Common myeloid progenitor, CD34-positive (primary cell): ENCODE results near the gene DPP8.

Experiments used
- CTCF ChIA-PET: fragments of 350-600 bp; sonication (Branson Sonifier 250); formaldehyde crosslinking; loops from one replicate; lab custom pipeline; 2021; ENCODE audit warnings: antibody characterized with exemption; lab: Charles Lee
- POLR2A ChIA-PET: fragments of 350-600 bp; sonication (Branson Sonifier 250); formaldehyde crosslinking; loops from one replicate; lab custom pipeline; 2021; ENCODE audit warnings: antibody characterized with exemption; lab: Charles Lee
- DNase-seq, 3 donors: peaks; one replicate each; pipeline versions ENCODE4 v3.0.0 to v3.0.0-alpha.2; 2013
- H3K27ac ChIP-seq, 2 experiments: 1 replicate in 1 of 2; 2 replicates in 1 of 2; pipeline ENCODE4 v1.7.0; 2013; ENCODE audit warnings: inconsistent platforms in 2 of 2, low read length in 2 of 2, mild to moderate bottlenecking in 2 of 2, low read depth in 1 of 2, moderate library complexity in 1 of 2; ENCODE audit not compliant: severe bottlenecking in 2 of 2, insufficient read depth in 1 of 2, poor library complexity in 1 of 2
- H3K27me3 ChIP-seq, 5 experiments: replicated peaks in 2 of 5; 1 replicate in 3 of 5; 2 replicates in 2 of 5; pipeline versions ENCODE4 v1.6.1 to v1.7.0; 2013; ENCODE audit warnings: low read length in 4 of 5, mild to moderate bottlenecking in 2 of 5, moderate library complexity in 2 of 5, inconsistent platforms in 1 of 5; ENCODE audit not compliant: insufficient read depth in 5 of 5, control insufficient read depth in 4 of 5
- H3K36me3 ChIP-seq, 4 experiments: 1 replicate in 2 of 4; 2 replicates in 2 of 4; pipeline versions ENCODE4 v1.6.1 to v1.7.0; 2013; ENCODE audit warnings: low read length in 3 of 4, control low read depth in 1 of 4, mild to moderate bottlenecking in 1 of 4; ENCODE audit not compliant: control insufficient read depth in 4 of 4, insufficient read depth in 4 of 4
- H3K4me1 ChIP-seq, 4 experiments: 1 replicate in 3 of 4; 2 replicates in 1 of 4; pipeline versions ENCODE4 v1.6.1 to v1.7.1; 2013; ENCODE audit warnings: low read length in 3 of 4, mild to moderate bottlenecking in 3 of 4, control low read depth in 1 of 4, inconsistent platforms in 1 of 4, moderate library complexity in 1 of 4; ENCODE audit not compliant: control insufficient read depth in 4 of 4, insufficient read depth in 4 of 4; ENCODE audit errors: control extremely low read depth in 1 of 4
- H3K4me3 ChIP-seq, 7 experiments: 1 replicate in 4 of 7; 2 replicates in 3 of 7; pipeline versions ENCODE4 v1.5.1 to v1.7.0; 2013; ENCODE audit warnings: mild to moderate bottlenecking in 7 of 7, low read length in 6 of 7, moderate library complexity in 6 of 7, inconsistent platforms in 2 of 7, low read depth in 2 of 7, control low read depth in 1 of 7; ENCODE audit not compliant: insufficient read depth in 4 of 7, control insufficient read depth in 1 of 7; ENCODE audit errors: extremely low read depth in 1 of 7
- H3K9me3 ChIP-seq, 5 experiments: 1 replicate in 4 of 5; 2 replicates in 1 of 5; pipeline versions ENCODE4 v1.6.1 to v1.7.1; 2013; ENCODE audit warnings: low read length in 4 of 5, mild to moderate bottlenecking in 2 of 5, inconsistent platforms in 1 of 5, low read depth in 1 of 5, moderate library complexity in 1 of 5; ENCODE audit not compliant: control insufficient read depth in 4 of 5, insufficient read depth in 2 of 5; ENCODE audit errors: control extremely low read depth in 1 of 5
- WGBS: methylation state at CpG from one replicate; pipeline ENCODE4 v1.1.5; 2013; ENCODE audit not compliant: insufficient coverage; 5-methylcytosine and 5-hydroxymethylcytosine counted together

Gene DPP8

GRCh38 chr15:65409036-65409631 lies 108.4 kb downstream of the DPP8 start:
- no peak overlapping the region for H3K27ac ChIP-seq
- no peaks in the 10 kb centered on the region for H3K9me3 ChIP-seq
- peaks cover 0 to 5% (median 2%) of the 10 kb centered on the region in 5 experiments for H3K27me3 ChIP-seq
- peak overlapping the region in 1 of 7 experiments; percentile 30 for H3K4me3 ChIP-seq
- H3K4me1 ChIP-seq: peaks cover 0 to 23% (median 15%) of the 10 kb centered on the region in 4 experiments
- ChIA-PET POLR2A (interaction anchor here (0.6 to 1.0 kb wide), 2 partner anchors 105 to 177 kb away, joined by 3 to 5 read pairs; partner anchors contain the start of gene RNU5B-1), CTCF (interaction anchor here (1.1 to 2.3 kb wide), 3 partner anchors 8 to 38 kb away, joined by 3 to 9 read pairs (median 4); no protein-coding TSS in a partner anchor)
- DNase-seq: peak; percentile 52 to 78 (median 72)
- no peaks in the 10 kb centered on the region for H3K36me3 ChIP-seq
- 71% methylated on average over 4 of the region's 7 CpGs for WGBS

- Histone ChIP-seq H3K9me3 (no peaks in the 10 kb centered on the region), H3K36me3 (no peaks in the 10 kb centered on the region), H3K4me1 (peaks cover 0 to 23% (median 15%) of the 10 kb centered on the region in 4 experiments), H3K4me3 (no peak overlapping the region), H3K27me3 (peaks cover 0 to 5% (median 2%) of the 10 kb centered on the region in 5 experiments), H3K27ac (no peak overlapping the region)
- ChIA-PET POLR2A (interaction anchor here (0.6 to 1.0 kb wide), 2 partner anchors 104 to 176 kb away, joined by 3 to 5 read pairs; partner anchors contain the start of gene RNU5B-1), CTCF (interaction anchor here (1.2 kb wide), 1 partner anchor 39 kb away, joined by 4 read pairs; no protein-coding TSS in a partner anchor)
- no peak for DNase-seq
- 29% methylated on average over 5 of the region's 7 CpGs for WGBS
Measured at GRCh38 chr15:65408324-65409035, 109.0 kb downstream of the DPP8 start.

- ChIA-PET POLR2A (interaction anchor here (0.5 kb wide), 1 partner anchor 18 kb away, joined by 4 read pairs; no protein-coding TSS in a partner anchor), CTCF (interaction anchor here (0.7 to 1.9 kb wide), 4 partner anchors 12 to 88 kb away, joined by 3 to 6 read pairs (median 4); no protein-coding TSS in a partner anchor)
- Histone ChIP-seq H3K4me1 (peaks cover 0 to 23% (median 15%) of the 10 kb centered on the region in 4 experiments), H3K27ac (no peak overlapping the region), H3K36me3 (no peaks in the 10 kb centered on the region), H3K9me3 (no peaks in the 10 kb centered on the region), H3K27me3 (peaks cover 0 to 5% (median 2%) of the 10 kb centered on the region in 5 experiments), H3K4me3 (no peak overlapping the region)
- DNase-seq: peak in 1 of 3 donors; percentile 31
- 100% methylated on average over 3 of the region's 10 CpGs for whole genome bisulfite sequencing
Measured at GRCh38 chr15:65406424-65407000, 111.0 kb downstream of the DPP8 start.

GRCh38 chr15:65405791-65406423 lies 111.6 kb downstream of the DPP8 start:
- 100% methylated on average over 4 of the region's 7 CpGs for WGBS
- CTCF ChIA-PET: interaction anchor here (1.2 to 2.1 kb wide), 5 partner anchors 11 to 87 kb away, joined by 5 to 9 read pairs (median 5); partner anchors contain the start of gene IGDCC4

GRCh38 chr15:65404186-65404872 lies 113.2 kb downstream of the DPP8 start:
- DNase-seq: no peak
- POLR2A ChIA-PET: no interaction called here
- no peak overlapping the region for H3K4me3 ChIP-seq
- CTCF ChIA-PET: interaction anchor here (1.0 to 2.1 kb wide), 4 partner anchors 10 to 35 kb away, joined by 4 to 9 read pairs (median 4); partner anchors contain the start of gene IGDCC4
- no peaks in the 10 kb centered on the region for H3K9me3 ChIP-seq
- H3K4me1 ChIP-seq: peaks cover 0 to 23% (median 14%) of the 10 kb centered on the region in 4 experiments
- 93% methylated on average over 5 of the region's 6 CpGs for WGBS
- H3K27ac ChIP-seq: no peak overlapping the region
- H3K27me3 ChIP-seq: peaks cover 0 to 12% (median 5%) of the 10 kb centered on the region in 5 experiments
- H3K36me3 ChIP-seq: no peaks in the 10 kb centered on the region

More at GRCh38 chr15:65405791-65406423, 111.6 kb downstream of the DPP8 start:
- Histone ChIP-seq H3K4me3 (no peak overlapping the region), H3K36me3 (no peaks in the 10 kb centered on the region), H3K27me3 (peaks cover 0 to 2% (median 2%) of the 10 kb centered on the region in 5 experiments), H3K4me1 (peaks cover 0 to 27% (median 18%) of the 10 kb centered on the region in 4 experiments), H3K9me3 (no peaks in the 10 kb centered on the region), H3K27ac (no peak overlapping the region)
- DNase-seq: no peak
- POLR2A ChIA-PET: no interaction called here

GRCh38 chr15:65402961-65403360 lies 114.5 kb downstream of the DPP8 start:
- 100% methylated on average over 4 of the region's 4 CpGs for WGBS
- no peaks in the 10 kb centered on the region for H3K36me3 ChIP-seq
- peaks cover 0 to 23% (median 6%) of the 10 kb centered on the region in 5 experiments for H3K27me3 ChIP-seq
- no peak for DNase-seq
- H3K4me3 ChIP-seq: no peak overlapping the region
- ChIA-PET POLR2A (no interaction called here), CTCF (no interaction called here)
- peaks cover 0 to 14% (median 3%) of the 10 kb centered on the region in 4 experiments for H3K4me1 ChIP-seq
- H3K9me3 ChIP-seq: no peaks in the 10 kb centered on the region
- no peak overlapping the region for H3K27ac ChIP-seq
